Mucosa of gallbladder (tissue), 1 donor: ENCODE results near the gene ETFDH. TPM values are rescaled to one million over a fixed set of nuclear protein-coding genes. Genes with fewer than 3 reads are reported as not detected.
"Not testable (repeated sequence)": the region's sequence is repeated elsewhere in the genome, so short reads cannot be mapped to it uniquely, and the experiment has no call there.

Experiments
- DNase-seq: peaks from one replicate; pipeline ENCODE4 v3.0.0-alpha.2; 2020; ENCODE audit warnings: low spot score
- total RNA-seq: library from RNA; stranded (reverse); gene quantifications from one replicate; pipeline ENCODE4 v1.2.1, GENCODE V29; 2021
- donor health status: DM: no; HTN: no; CAD: no.

ETFDH gene
- total RNA-seq, 1 donor from 2014 or later, result 30.5 TPM

DNA sequence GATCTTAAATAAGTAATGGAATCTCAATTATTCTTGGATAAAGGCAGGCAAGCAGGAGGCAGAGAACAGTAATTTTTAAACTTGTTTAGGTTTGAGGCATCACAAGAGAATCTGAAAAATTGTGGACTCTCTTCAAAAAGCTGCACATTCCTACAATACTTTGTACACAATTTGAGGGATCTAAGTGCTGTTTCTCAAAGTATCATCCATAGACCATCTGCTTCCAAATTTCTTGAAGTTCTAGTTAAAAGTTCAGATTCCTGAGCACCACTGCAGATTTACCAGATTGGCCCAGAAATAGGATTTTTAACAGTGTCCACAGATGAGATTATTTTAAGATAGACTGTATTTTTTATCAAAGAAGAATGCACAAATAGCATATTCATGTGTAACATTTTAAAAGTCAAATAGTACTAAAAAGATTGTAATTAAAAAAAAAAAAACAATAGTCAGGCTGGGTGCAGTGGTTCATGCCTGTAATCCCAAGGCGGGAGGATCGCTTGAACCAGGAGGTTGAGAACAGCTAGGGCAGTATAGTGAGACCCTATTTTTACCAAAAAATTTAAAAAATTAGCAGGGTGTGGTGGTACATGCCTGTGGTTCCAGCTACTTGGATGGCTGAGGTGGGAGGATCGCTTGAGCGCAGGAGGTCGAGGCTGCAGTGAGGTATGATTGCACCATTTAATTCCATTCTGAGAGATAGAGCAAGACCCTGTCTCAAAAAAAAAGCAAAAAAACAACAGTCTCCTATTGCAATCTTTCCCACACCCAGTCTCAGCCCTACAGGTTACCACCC is 82.5 kb downstream of the ETFDH start:
- no peak for DNase-seq

DNA sequence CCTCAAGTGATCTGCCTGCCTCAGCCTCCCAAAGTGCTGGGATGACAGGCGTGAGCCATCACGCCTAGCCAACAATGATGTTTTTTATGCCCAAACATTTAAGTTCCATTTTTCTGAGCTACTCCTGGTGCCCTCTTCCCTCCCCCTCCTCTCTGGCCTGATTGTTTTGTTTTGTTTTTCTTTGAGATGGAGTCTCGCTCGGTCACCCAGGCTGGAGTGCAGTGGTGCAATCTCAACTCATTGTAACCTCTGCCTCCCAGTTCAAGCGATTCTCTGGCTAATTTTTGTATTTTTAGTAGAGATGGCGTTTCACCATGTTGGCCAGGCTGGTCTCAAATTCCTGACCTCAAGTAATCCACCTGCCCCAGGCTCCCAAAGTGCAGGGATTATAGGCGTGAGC is 83.7 kb downstream of the ETFDH start:
- DNase-seq, result not testable (repeated sequence)

DNA sequence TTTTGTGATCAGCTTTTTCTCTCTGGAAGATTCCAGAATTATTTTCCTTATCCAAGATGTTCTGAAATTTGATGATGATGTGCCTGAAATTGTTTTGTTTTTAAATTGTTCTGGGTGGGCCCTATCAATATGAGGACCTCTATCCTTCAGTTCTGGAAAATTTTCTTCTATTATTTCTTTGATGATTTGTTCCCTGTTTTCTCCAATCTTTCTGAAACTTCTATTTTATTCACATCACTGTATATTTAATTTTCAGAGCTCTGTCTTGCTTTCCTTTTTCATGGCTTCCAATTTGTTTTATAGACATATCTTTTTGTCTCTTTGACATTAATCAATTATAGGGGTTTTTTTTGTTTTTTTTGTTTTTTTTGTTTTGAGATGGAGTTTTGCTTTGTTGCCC is 84.5 kb downstream of the ETFDH start:
- no peak for DNase-seq

DNA sequence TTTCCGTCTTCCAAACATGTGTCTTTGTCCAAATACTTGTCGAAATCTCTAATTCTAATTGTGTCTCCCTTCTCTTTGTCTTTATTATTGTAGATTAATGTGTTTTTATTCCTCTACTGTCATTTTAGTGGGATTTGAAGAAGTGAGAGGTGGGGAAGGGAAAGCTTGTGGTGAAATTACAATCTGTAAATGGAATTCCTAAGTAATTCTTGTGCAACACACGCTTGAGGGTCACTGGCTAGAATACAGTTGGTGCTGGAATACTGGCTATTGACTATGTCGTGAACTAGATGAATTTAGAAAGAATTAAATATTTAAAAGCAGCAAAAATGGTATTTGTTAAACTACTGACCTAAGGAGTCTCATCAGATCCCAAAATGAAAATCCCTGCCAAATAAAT is 86.0 kb downstream of the ETFDH start:
- no peak for DNase-seq

DNA sequence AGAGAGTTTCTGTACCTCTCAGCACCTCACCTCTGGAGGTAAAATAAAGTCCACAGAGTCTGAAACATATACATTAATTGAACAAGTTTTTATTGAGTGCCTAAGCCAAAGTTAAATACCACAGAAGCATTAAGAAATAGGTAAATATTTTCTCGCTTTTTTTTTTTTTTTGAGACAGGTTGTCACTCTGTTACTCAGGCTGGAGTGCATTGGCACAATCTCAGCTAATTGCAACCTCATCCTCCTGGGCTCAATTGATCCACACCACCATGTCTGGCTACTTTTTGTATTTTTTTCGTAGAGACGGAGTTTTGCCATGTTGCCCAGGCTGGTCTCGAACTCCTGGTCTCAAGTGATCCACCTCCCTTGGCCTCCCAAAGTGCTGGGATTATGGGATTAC is 86.6 kb downstream of the ETFDH start:
- DNase-seq, result no peak

Other genes starting within 250 kb of the ETFDH start
- gene RXFP1, start 150.4 kb upstream of the ETFDH start, total RNA-seq, result 0.55 TPM
- gene C4orf46, start 409 bp upstream of the ETFDH start, total RNA-seq, result 2.7 TPM
- gene PPID, start 51.1 kb downstream of the ETFDH start, total RNA-seq, result 34.8 TPM
- gene FNIP2, start 96.7 kb downstream of the ETFDH start, total RNA-seq, result 63.0 TPM